Effector CD8-positive, alpha-beta T cell (primary cell): Measurements from ENCODE around the gene DOCK1.

ENCODE experiments used
- DNase-seq: peaks from one replicate; lab custom pipeline; 2025; lab: John Stamatoyannopoulos, UW

The DOCK1 gene

GRCh38 chr10:127179612-127180250 is 274.5 kb downstream of the DOCK1 start:
- DNase-seq, result no peak

GRCh38 chr10:127182161-127182560 is 276.9 kb downstream of the DOCK1 start:
- no peak for DNase-seq

- DNase-seq, result no peak
Measured at GRCh38 chr10:127184582-127184981, 279.4 kb downstream of the DOCK1 start.

- DNase-seq, result no peak
Measured at GRCh38 chr10:127186813-127187212, 281.6 kb downstream of the DOCK1 start.

GRCh38 chr10:127189226-127189625 is 284.0 kb downstream of the DOCK1 start:
- no peak for DNase-seq

GRCh38 chr10:127190427-127190826 is 285.2 kb downstream of the DOCK1 start:
- no peak for DNase-seq

- DNase-seq, result no peak
Measured at GRCh38 chr10:127193125-127193524, 287.9 kb downstream of the DOCK1 start.

GRCh38 chr10:127194111-127194510 is 288.9 kb downstream of the DOCK1 start:
- DNase-seq, result no peak

- no peak for DNase-seq
Measured at GRCh38 chr10:127194599-127194998, 289.4 kb downstream of the DOCK1 start.

GRCh38 chr10:127195041-127195506 is 289.8 kb downstream of the DOCK1 start:
- DNase-seq, result no peak

GRCh38 chr10:127195571-127196281 is 290.5 kb downstream of the DOCK1 start:
- DNase-seq, result no peak

GRCh38 chr10:127196282-127197153 is 291.3 kb downstream of the DOCK1 start, which contains the start of gene INSYN2A:
Gene INSYN2A (minus strand): TSS chr10:127196591. CDS start chr10:127176395, 20,196 bp downstream.
- DNase-seq, result no peak

GRCh38 chr10:127197154-127197432 is 291.9 kb downstream of the DOCK1 start:
- no peak for DNase-seq

- no peak for DNase-seq
Measured at GRCh38 chr10:127198307-127198706, 293.1 kb downstream of the DOCK1 start.

- DNase-seq, result no peak
Measured at GRCh38 chr10:127198721-127199120, 293.5 kb downstream of the DOCK1 start.

GRCh38 chr10:127200646-127201045 is 295.4 kb downstream of the DOCK1 start:
- DNase-seq, result no peak

- DNase-seq, result no peak
Measured at GRCh38 chr10:127203067-127203466, 297.8 kb downstream of the DOCK1 start.

- no peak for DNase-seq
Measured at GRCh38 chr10:127207081-127207480, 301.9 kb downstream of the DOCK1 start.

- no peak for DNase-seq
Measured at GRCh38 chr10:127210936-127211466, 305.8 kb downstream of the DOCK1 start.

GRCh38 chr10:127215866-127216265 is 310.6 kb downstream of the DOCK1 start:
- no peak for DNase-seq

- DNase-seq, result no peak
Measured at GRCh38 chr10:127216274-127216673, 311.0 kb downstream of the DOCK1 start.

- DNase-seq, result no peak
Measured at GRCh38 chr10:127216786-127217185, 311.6 kb downstream of the DOCK1 start.
